Vagina (tissue), 2 donors: ENCODE results near the gene NKD2. TPM values are rescaled to one million over a fixed set of nuclear protein-coding genes. Genes with fewer than 3 reads are reported as not detected.

Experiments used
- DNase-seq, 2 donors: peaks; one replicate each; pipeline ENCODE4 v3.0.0-alpha.2; 2017; ENCODE audit errors: extremely low spot score in 2 of 2
- H3K27ac ChIP-seq: fragments of 200-600 bp; sonication (generic); one replicate; pipeline ENCODE4 v1.5.1; 2019
- H3K27me3 ChIP-seq: fragments of 200-600 bp; sonication (generic); one replicate; pipeline ENCODE4 v1.5.1; 2019
- H3K36me3 ChIP-seq, 2 donors: fragments of 200-600 bp; sonication (generic); one replicate each; pipeline ENCODE4 v1.5.1; 2017 to 2019
- H3K4me1 ChIP-seq: fragments of 200-600 bp; sonication (generic); one replicate; pipeline ENCODE4 v1.5.1; 2019
- H3K4me3 ChIP-seq, 2 donors: fragments of 200-600 bp; sonication (generic); 1 replicate in 1 of 2; 2 replicates in 1 of 2; pipeline ENCODE4 v1.5.1; 2016 to 2019
- H3K9me3 ChIP-seq: fragments of 200-600 bp; sonication (generic); one replicate; pipeline ENCODE4 v1.5.1; 2019
- POLR2A ChIP-seq, 2 donors: fragments of 450-650 bp; IDR thresholded peaks; one replicate each; pipeline ENCODE4 v1.6.1; 2017; ENCODE audit warnings: antibody characterized with exemption in 2 of 2, mild to moderate bottlenecking in 2 of 2, moderate library complexity in 2 of 2
- POLR2AphosphoS5 ChIP-seq, 2 donors: sonication (generic); formaldehyde crosslinking; IDR thresholded peaks; one replicate each; pipeline ENCODE4 v1.9.0; 2017; ENCODE audit warnings: antibody characterized with exemption in 2 of 2, mild to moderate bottlenecking in 2 of 2, low read depth in 1 of 2; ENCODE audit not compliant: insufficient read depth in 1 of 2
- intact Hi-C: fragments of 100-400 bp; cut with DNase I; formaldehyde crosslinking; loops from one replicate; pipeline ENCODE4 v1.15.1; 2023
- total RNA-seq: library from RNA; depleted of rRNA; stranded (reverse); fragments of >200 nt; gene quantifications from one replicate; pipeline ENCODE4 v1.2.3, GENCODE V29; 2016
- TF ChIP-seq, protein P1 (sequence below), 3 experiments: fragments of 450-650 bp in 2 of 3; fragments of 200-600 bp in 1 of 3; sonication (generic) in 1 of 3; IDR thresholded peaks; one replicate each; pipeline ENCODE4 v1.5.1; 2017 to 2019; ENCODE audit warnings: antibody characterized with exemption in 3 of 3, mild to moderate bottlenecking in 2 of 3, moderate library complexity in 2 of 3

Gene NKD2
- total RNA-seq, 1 donor from 2014 or later, result 2.0 TPM

- Histone ChIP-seq H3K27ac (no peak overlapping the region), H3K27me3 (no peaks in the 10 kb centered on the region), H3K36me3 (no peaks in the 10 kb centered on the region), H3K4me3 (no peak overlapping the region), H3K4me1 (no peaks in the 10 kb centered on the region), H3K9me3 (no peaks in the 10 kb centered on the region)
- TF ChIP-seq, protein P1, sequence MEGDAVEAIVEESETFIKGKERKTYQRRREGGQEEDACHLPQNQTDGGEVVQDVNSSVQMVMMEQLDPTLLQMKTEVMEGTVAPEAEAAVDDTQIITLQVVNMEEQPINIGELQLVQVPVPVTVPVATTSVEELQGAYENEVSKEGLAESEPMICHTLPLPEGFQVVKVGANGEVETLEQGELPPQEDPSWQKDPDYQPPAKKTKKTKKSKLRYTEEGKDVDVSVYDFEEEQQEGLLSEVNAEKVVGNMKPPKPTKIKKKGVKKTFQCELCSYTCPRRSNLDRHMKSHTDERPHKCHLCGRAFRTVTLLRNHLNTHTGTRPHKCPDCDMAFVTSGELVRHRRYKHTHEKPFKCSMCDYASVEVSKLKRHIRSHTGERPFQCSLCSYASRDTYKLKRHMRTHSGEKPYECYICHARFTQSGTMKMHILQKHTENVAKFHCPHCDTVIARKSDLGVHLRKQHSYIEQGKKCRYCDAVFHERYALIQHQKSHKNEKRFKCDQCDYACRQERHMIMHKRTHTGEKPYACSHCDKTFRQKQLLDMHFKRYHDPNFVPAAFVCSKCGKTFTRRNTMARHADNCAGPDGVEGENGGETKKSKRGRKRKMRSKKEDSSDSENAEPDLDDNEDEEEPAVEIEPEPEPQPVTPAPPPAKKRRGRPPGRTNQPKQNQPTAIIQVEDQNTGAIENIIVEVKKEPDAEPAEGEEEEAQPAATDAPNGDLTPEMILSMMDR (IDR thresholded peaks at IDR 0.05), result no peak
- no peak for TF ChIP-seq POLR2AphosphoS5 (IDR thresholded peaks at IDR 0.05; ENCODE audit: insufficient read depth in 1 of 2, low read depth in 1 of 2)
- no peak for TF ChIP-seq POLR2A (IDR thresholded peaks at IDR 0.05)
- DNase-seq, result no peak
- intact Hi-C loops, result no loop called here
These were observed 32.9 kb downstream of the NKD2 start for GRCh38 chr5:1041225-1042143.

GRCh38 chr5:1042626-1043025, 34.0 kb downstream of the NKD2 start:
- DNase-seq, result no peak
- intact Hi-C loops, result no loop called here
- H3K27ac ChIP-seq, result no peak overlapping the region

GRCh38 chr5:1043327-1043726, 34.7 kb downstream of the NKD2 start:
- intact Hi-C loops, result no loop called here
- TF ChIP-seq POLR2AphosphoS5 (IDR thresholded peaks at IDR 0.05; ENCODE audit: insufficient read depth in 1 of 2, low read depth in 1 of 2), result no peak
- TF ChIP-seq POLR2A (IDR thresholded peaks at IDR 0.05), result no peak
- TF ChIP-seq, protein P1 (IDR thresholded peaks at IDR 0.05), result no peak
- no peaks in the 10 kb centered on the region for H3K36me3 ChIP-seq
- no peak for DNase-seq
- no peaks in the 10 kb centered on the region for H3K27me3 ChIP-seq
- H3K4me1 ChIP-seq, result no peaks in the 10 kb centered on the region
- no peak overlapping the region for H3K4me3 ChIP-seq
- no peaks in the 10 kb centered on the region for H3K9me3 ChIP-seq
- no peak overlapping the region for H3K27ac ChIP-seq

More at GRCh38 chr5:1042626-1043025, 34.0 kb downstream of the NKD2 start:
- Histone ChIP-seq H3K9me3 (no peaks in the 10 kb centered on the region), H3K4me1 (no peaks in the 10 kb centered on the region), H3K27me3 (no peaks in the 10 kb centered on the region), H3K4me3 (no peak overlapping the region), H3K36me3 (no peaks in the 10 kb centered on the region)
- no peak for TF ChIP-seq POLR2A (IDR thresholded peaks at IDR 0.05)
- TF ChIP-seq, protein P1 (IDR thresholded peaks at IDR 0.05), result no peak
- TF ChIP-seq POLR2AphosphoS5 (IDR thresholded peaks at IDR 0.05; ENCODE audit: insufficient read depth in 1 of 2, low read depth in 1 of 2), result no peak

DNA sequence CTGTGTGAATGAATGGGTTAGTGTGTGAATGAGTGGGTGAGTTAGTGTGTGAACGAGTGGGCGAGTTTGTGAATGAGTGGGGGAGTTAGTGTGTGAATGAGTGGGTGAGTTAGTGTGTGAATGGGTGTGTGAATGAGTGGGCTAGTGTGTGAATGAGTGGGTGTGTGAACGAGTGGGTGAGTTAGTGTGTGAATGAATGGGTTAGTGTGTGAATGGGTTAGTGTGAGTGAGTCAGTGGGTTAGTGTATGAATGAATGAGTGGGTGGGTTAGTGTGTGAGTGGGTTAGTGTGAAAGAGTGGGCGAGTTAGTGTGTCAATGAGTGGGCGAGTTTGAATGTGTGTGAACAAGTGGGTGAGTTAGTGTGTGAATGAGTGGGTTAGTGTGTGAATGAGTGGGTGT, 35.5 kb downstream of the NKD2 start:
- TF ChIP-seq, protein P1 (IDR thresholded peaks at IDR 0.05), result no peak
- TF ChIP-seq POLR2AphosphoS5 (IDR thresholded peaks at IDR 0.05; ENCODE audit: insufficient read depth in 1 of 2, low read depth in 1 of 2) (no peak), POLR2A (IDR thresholded peaks at IDR 0.05) (no peak)
- no peak for DNase-seq
- H3K36me3 ChIP-seq, result no peaks in the 10 kb centered on the region

More for the DNA sequence above, 35.5 kb downstream of the NKD2 start:
- Histone ChIP-seq H3K9me3 (no peaks in the 10 kb centered on the region), H3K4me1 (no peaks in the 10 kb centered on the region), H3K27me3 (no peaks in the 10 kb centered on the region), H3K4me3 (no peak overlapping the region), H3K27ac (no peak overlapping the region)
- intact Hi-C loops, result no loop called here
